K562 (cell line): Measurements from ENCODE around the gene COPS4. TPM values are rescaled to one million over a fixed set of nuclear protein-coding genes. Genes with fewer than 3 reads are reported as not detected.

Experiments
- BRD9 ChIP-seq: fragments of 450-650 bp; IDR thresholded peaks from 2 replicates; pipeline ENCODE4 v1.6.1; 2018; ENCODE audit warnings: low read depth; ENCODE audit not compliant: partially characterized antibody
- DACH1 ChIP-seq: fragments of 450-650 bp; IDR thresholded peaks from 2 replicates; pipeline ENCODE4 v1.6.1; 2018; ENCODE audit not compliant: partially characterized antibody
- FOXK1 ChIP-seq: sonication (generic); formaldehyde crosslinking; IDR thresholded peaks from 2 replicates; pipeline ENCODE4 v1.8.0; 2022; ENCODE audit warnings: missing genetic modification reagents, mild to moderate bottlenecking, borderline replicate concordance
- HNRNPH1 ChIP-seq: fragments of 200-400 bp; formaldehyde crosslinking; optimal IDR thresholded peaks from 2 replicates; pipeline ENCODE3; 2017; ENCODE audit warnings: low read depth, mild to moderate bottlenecking, low read length, moderate library complexity
- ILF3 ChIP-seq: fragments of 450-650 bp; IDR thresholded peaks from 2 replicates; pipeline ENCODE4 v1.6.1; 2018; ENCODE audit warnings: antibody characterized with exemption, mild to moderate bottlenecking, moderate library complexity, borderline replicate concordance
- NFXL1 ChIP-seq: fragments of 450-650 bp; formaldehyde crosslinking; IDR thresholded peaks from 2 replicates; pipeline ENCODE4 v1.4.0; 2021; ENCODE audit warnings: mild to moderate bottlenecking
- PML ChIP-seq: IDR thresholded peaks from 2 replicates; pipeline ENCODE4 v1.6.1; 2012; ENCODE audit warnings: low read length, inconsistent platforms
- POLR3G ChIP-seq: IDR thresholded peaks from 2 replicates; pipeline ENCODE4 v1.6.1; 2011; ENCODE audit not compliant: insufficient read length, insufficient replicate concordance; ENCODE audit errors: extremely low read depth
- RBM34 ChIP-seq: fragments of 200-400 bp; formaldehyde crosslinking; IDR thresholded peaks from 2 replicates; pipeline ENCODE4 v1.6.1; 2018; ENCODE audit warnings: low read length, borderline replicate concordance; ENCODE audit not compliant: insufficient read depth
- SMAD4 ChIP-seq: fragments of 250-450 bp; sonication (Bioruptor Pico); conservative IDR thresholded peaks from 2 replicates; pipeline ENCODE4 v1.8.0; 2021; ENCODE audit warnings: inconsistent platforms, mild to moderate bottlenecking, moderate library complexity
- SOX6 ChIP-seq: fragments of 450-650 bp; IDR thresholded peaks from 2 replicates; pipeline ENCODE4 v1.6.1; 2014; ENCODE audit warnings: mild to moderate bottlenecking
- SREBF2 ChIP-seq: sonication (generic); formaldehyde crosslinking; IDR thresholded peaks from 2 replicates; pipeline ENCODE4 v1.4.0; 2020; ENCODE audit warnings: mild to moderate bottlenecking, missing genetic modification reagents
- SRSF3 ChIP-seq: fragments of 200-400 bp; formaldehyde crosslinking; IDR thresholded peaks from 2 replicates; pipeline ENCODE4 v1.6.1; 2016; ENCODE audit warnings: mild to moderate bottlenecking, low read length, moderate library complexity; ENCODE audit not compliant: insufficient read depth
- TAF9B ChIP-seq: fragments of 450-650 bp; IDR thresholded peaks from 2 replicates; pipeline ENCODE4 v1.6.1; 2018; ENCODE audit warnings: mild to moderate bottlenecking; ENCODE audit not compliant: partially characterized antibody
- TAL1 ChIP-seq: fragments of 450-650 bp; IDR thresholded peaks from 2 replicates; pipeline ENCODE4 v1.6.1; 2016; ENCODE audit warnings: mild to moderate bottlenecking
- TEAD1 ChIP-seq, 2 experiments: fragments of 450-650 bp in 1 of 2; sonication (generic) in 1 of 2; formaldehyde crosslinking; IDR thresholded peaks; 2 replicates each; pipeline versions ENCODE4 v1.4.0 to v1.8.0; 2020 to 2022; ENCODE audit warnings: mild to moderate bottlenecking in 2 of 2, missing genetic modification reagents in 1 of 2
- ZNF507 ChIP-seq: conservative IDR thresholded peaks from 2 replicates; pipeline ENCODE4 v1.6.1; 2017; ENCODE audit warnings: missing genetic modification characterization, missing compliant biosample characterization
- polyA plus RNA-seq, 8 experiments: library from polyadenylated mRNA; depleted of rRNA in 4 of 8; stranded (reverse) in 5 of 8; unstranded in 3 of 8; fragments of >200 nt; fragmentation: Nextera tagmentation in 2 of 8; fragmentation: Illumina TruSeq in 1 of 8; extraction: Ambion mirVana in 2 of 8; extraction: Trizol in 1 of 8; gene quantifications; 2 replicates each; pipeline versions ENCODE4 v1.2.1 to v1.2.3, GENCODE V29; 2011 to 2014; ENCODE audit warnings: inconsistent platforms in 1 of 8, missing spikeins in 1 of 8
- total RNA-seq, 7 experiments: library from RNA; depleted of rRNA in 6 of 7; stranded (reverse); fragments of >200 nt in 6 of 7; fragmentation: Illumina TruSeq in 2 of 7; extraction: Trizol in 2 of 7; gene quantifications; 2 replicates each; pipeline versions ENCODE4 v1.2.1 to v1.2.3, GENCODE V29; 2011 to 2021; ENCODE audit warnings: low replicate concordance in 1 of 7
- TF ChIP-seq, protein P1 (sequence below): sonication (generic); formaldehyde crosslinking; IDR thresholded peaks from 2 replicates; pipeline ENCODE4 v1.8.0; 2022; ENCODE audit warnings: missing genetic modification reagents, mild to moderate bottlenecking, moderate library complexity, borderline replicate concordance
- TF ChIP-seq, protein P2 (sequence below): fragments of 250-450 bp; sonication (Bioruptor Pico); IDR thresholded peaks from 2 replicates; pipeline ENCODE4 v1.8.0; 2022; ENCODE audit warnings: inconsistent platforms
- TF ChIP-seq, protein P3 (sequence below): sonication (generic); formaldehyde crosslinking; IDR thresholded peaks from 2 replicates; pipeline ENCODE4 v1.8.1; 2023; ENCODE audit warnings: mild to moderate bottlenecking, missing genetic modification reagents
- TF ChIP-seq, protein P4 (sequence below): fragments of 250-450 bp; sonication (Bioruptor Pico); IDR thresholded peaks from 2 replicates; pipeline ENCODE4 v1.5.0; 2021; ENCODE audit warnings: mild to moderate bottlenecking, moderate library complexity

Gene COPS4
- total and polyA plus RNA-seq, 9 of the 15 experiments (the other 6 are each of a cell fraction or from before 2014, with no cell fraction given) = 44.7 to 180 (median 70.9) TPM

DNA sequence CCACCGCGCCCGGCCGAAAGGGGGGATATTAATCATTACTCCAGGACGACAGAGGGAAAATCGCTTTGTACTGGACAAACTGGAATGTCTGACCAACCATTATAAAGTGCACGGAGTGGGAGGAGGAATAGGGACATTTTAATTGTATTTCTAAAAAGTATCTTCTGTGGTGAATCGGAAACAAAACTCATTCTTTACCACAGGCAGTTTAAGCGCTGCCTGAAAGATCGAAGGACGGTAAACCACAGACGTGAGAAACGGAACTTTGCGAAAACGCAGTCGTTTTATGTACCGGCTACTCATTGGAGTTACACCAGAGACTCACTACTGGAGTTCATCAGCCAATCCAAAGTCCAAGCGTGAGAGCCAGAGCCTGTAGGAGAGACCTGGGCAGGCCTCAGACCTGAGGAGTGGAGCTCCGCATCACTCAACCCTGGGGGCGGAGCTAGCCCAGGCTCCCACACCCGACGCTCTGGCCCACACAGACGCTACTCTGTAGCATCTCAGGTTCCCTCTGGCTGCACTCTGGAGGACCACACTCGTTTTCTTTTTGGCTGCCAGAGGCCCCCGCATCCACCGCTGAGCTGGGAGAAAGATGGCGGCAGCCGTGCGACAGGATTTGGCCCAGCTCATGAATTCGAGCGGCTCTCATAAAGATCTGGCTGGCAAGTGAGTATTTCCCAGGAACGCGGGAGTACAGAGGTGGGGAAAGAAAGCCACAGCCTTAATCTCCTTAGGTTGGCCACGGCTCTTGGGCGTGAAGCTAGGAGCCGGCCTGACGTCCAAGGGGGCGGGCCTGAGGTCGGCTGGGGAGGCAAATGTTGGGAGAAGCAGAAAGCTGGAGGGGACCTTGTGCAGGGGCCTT is at the start of gene COPS4 (continued):
- TF ChIP-seq, protein P1, sequence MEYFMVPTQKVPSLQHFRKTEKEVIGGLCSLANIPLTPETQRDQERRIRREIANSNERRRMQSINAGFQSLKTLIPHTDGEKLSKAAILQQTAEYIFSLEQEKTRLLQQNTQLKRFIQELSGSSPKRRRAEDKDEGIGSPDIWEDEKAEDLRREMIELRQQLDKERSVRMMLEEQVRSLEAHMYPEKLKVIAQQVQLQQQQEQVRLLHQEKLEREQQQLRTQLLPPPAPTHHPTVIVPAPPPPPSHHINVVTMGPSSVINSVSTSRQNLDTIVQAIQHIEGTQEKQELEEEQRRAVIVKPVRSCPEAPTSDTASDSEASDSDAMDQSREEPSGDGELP (CRISPR knock-in tag) = peak; percentile 86
- TF ChIP-seq SRSF3 (no peak), TAL1 (no peak), SOX6 (peak; percentile 79), RBM34 (no peak), FOXK1 (CRISPR knock-in tag) (0 out of 2 replicates have a peak, but pooled peaks have one; percentile 27), TEAD1 (CRISPR knock-in tag; IDR thresholded peaks at IDR 0.05) (peak in 1 of 2 experiments; percentile 67; a peak in 1 of 4 replicates), POLR3G (no peak), ZNF507 (tag) (no peak), SMAD4 (CRISPR knock-in tag) (peak; percentile 28), NFXL1 (no peak), HNRNPH1 (no peak), BRD9 (peak; percentile 86), PML (peak; percentile 73), TAF9B (peak; percentile 98), DACH1 (peak; percentile 54), SREBF2 (no peak), ILF3 (no peak)
- TF ChIP-seq, protein P2, sequence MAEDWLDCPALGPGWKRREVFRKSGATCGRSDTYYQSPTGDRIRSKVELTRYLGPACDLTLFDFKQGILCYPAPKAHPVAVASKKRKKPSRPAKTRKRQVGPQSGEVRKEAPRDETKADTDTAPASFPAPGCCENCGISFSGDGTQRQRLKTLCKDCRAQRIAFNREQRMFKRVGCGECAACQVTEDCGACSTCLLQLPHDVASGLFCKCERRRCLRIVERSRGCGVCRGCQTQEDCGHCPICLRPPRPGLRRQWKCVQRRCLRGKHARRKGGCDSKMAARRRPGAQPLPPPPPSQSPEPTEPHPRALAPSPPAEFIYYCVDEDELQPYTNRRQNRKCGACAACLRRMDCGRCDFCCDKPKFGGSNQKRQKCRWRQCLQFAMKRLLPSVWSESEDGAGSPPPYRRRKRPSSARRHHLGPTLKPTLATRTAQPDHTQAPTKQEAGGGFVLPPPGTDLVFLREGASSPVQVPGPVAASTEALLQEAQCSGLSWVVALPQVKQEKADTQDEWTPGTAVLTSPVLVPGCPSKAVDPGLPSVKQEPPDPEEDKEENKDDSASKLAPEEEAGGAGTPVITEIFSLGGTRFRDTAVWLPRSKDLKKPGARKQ (CRISPR knock-in tag) = no peak
- TF ChIP-seq, protein P3, sequence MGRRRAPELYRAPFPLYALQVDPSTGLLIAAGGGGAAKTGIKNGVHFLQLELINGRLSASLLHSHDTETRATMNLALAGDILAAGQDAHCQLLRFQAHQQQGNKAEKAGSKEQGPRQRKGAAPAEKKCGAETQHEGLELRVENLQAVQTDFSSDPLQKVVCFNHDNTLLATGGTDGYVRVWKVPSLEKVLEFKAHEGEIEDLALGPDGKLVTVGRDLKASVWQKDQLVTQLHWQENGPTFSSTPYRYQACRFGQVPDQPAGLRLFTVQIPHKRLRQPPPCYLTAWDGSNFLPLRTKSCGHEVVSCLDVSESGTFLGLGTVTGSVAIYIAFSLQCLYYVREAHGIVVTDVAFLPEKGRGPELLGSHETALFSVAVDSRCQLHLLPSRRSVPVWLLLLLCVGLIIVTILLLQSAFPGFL (CRISPR knock-in tag) = no peak
- TF ChIP-seq, protein P4, sequence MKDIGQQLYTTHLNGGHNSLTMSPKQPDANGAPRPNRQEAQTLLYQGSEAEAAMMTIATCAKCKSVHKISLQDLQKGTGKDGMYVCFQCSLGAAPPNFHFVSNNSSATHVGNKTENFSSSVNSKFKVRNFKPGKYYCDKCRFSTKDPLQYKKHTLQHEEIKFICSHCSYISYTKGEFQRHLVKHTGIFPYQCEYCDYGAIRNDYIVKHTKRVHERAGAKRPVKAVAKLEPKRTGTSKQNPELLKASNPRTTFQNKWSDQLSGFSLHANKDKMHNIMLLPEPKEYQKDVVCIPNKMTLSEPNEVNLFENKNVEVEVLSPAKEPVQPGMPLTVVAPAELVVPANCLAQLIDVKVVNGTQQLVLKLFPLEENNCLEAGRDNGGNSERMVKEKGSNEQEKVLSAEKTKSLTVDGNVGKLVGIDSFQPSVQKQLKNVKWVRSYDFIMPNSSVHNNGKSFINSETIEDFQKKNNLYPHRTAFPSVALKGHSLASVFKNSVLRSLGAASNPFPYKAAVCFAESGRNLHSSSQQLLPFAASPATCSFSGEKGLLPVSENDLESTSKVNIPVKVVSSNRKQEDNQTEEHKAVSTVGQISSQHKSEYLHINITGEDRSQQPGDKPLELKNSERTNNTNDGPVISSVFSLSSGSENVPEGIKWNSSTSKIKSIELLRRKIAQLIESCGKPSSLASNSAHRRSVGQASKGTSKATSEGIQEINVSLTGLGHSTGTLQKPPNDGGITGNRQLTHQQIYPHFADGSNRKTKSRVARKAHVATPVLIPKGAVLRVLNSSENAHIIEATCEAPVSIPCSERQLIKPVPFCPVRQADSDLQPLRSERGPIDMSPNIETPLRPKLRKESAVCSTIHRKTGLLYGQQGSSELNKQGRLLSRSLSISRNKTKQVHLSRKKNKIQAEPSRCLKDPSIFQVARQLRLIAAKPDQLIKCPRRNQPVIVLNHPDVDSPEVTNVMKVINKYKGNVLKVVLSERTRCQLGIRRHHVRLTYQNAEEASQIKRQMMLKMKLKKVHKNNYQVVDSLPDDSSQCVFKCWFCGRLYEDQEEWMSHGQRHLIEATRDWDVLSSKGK (CRISPR knock-in tag) = no peak
